ENCODE results near the gene FBXO46. TPM values are rescaled to one million over a fixed set of nuclear protein-coding genes. Genes with fewer than 3 reads are reported as not detected.

FBXO46 gene
- total RNA-seq, 1 experiment from 2014 or later = 40.1 TPM

DNA sequence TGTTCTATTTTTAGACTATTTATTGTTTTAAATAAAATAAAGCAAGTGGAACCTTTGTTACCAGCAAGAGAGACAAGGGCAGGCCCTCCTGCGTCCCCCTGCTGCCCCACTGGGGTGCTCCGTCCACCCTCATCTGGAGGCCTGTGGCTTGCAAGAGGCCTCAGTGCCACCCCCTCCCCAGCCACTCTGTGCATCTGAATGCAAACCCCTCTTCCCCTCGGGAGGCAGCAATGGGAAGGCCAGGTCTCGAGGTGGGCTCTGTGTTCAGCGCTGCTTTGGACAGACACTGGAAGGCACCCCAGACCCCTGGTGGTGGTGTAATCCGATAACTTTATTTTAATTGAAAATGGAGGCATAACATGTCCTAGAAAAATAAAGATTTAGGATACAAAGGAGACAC, 33.8 kb upstream of the FBXO46 start:
- no peak for ATAC-seq
- ChIA-PET POLR2A (interaction anchor here (0.6 to 1.8 kb wide), 4 partner anchors 47 to 72 kb away, joined by 3 to 8 read pairs (median 5); partner anchors contain the start of gene QPCTL), CTCF (interaction anchor here (1.0 to 1.8 kb wide), 6 partner anchors 10 to 72 kb away, joined by 3 to 8 read pairs (median 6); partner anchors contain the start of genes FBXO46, QPCTL and SNRPD2)
- H3K4me1 Mint-ChIP-seq = peaks cover 18% of the 10 kb centered on the region
- H3K27ac Mint-ChIP-seq = peak overlapping the region; percentile 57
- no peak for DNase-seq (ENCODE audit: low spot score)
- TF ChIP-seq, protein P1, sequence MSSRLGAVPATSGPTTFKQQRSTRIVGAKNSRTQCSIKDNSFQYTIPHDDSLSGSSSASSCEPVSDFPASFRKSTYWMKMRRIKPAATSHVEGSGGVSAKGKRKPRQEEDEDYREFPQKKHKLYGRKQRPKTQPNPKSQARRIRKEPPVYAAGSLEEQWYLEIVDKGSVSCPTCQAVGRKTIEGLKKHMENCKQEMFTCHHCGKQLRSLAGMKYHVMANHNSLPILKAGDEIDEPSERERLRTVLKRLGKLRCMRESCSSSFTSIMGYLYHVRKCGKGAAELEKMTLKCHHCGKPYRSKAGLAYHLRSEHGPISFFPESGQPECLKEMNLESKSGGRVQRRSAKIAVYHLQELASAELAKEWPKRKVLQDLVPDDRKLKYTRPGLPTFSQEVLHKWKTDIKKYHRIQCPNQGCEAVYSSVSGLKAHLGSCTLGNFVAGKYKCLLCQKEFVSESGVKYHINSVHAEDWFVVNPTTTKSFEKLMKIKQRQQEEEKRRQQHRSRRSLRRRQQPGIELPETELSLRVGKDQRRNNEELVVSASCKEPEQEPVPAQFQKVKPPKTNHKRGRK (CRISPR knock-in tag; IDR thresholded peaks at IDR 0.05; ENCODE audit: borderline replicate concordance) = no peak
- no peak for TF ChIP-seq ZNF263 (CRISPR knock-in tag; IDR thresholded peaks at IDR 0.05; ENCODE audit: low read depth)
- TF ChIP-seq GRHL2 (CRISPR knock-in tag; IDR thresholded peaks at IDR 0.05; ENCODE audit: insufficient replicate concordance, severe bottlenecking) = no peak
- no peak for TF ChIP-seq NR1H2 (CRISPR knock-in tag; IDR thresholded peaks at IDR 0.05)
- TF ChIP-seq EMX1 (CRISPR knock-in tag; IDR thresholded peaks at IDR 0.05) = no peak
- no peak for TF ChIP-seq FOXJ3 (CRISPR knock-in tag; IDR thresholded peaks at IDR 0.05; ENCODE audit: borderline replicate concordance)
- no peak for TF ChIP-seq JUN (CRISPR knock-in tag; IDR thresholded peaks at IDR 0.05)
- no peak for TF ChIP-seq ZNF416 (CRISPR knock-in tag; IDR thresholded peaks at IDR 0.05)
- no peak for TF ChIP-seq SMAD4 (CRISPR knock-in tag; IDR thresholded peaks at IDR 0.05)
- no peak for TF ChIP-seq ZNF396 (CRISPR knock-in tag; IDR thresholded peaks at IDR 0.05; ENCODE audit: borderline replicate concordance)
- no peak for TF ChIP-seq IRF2 (CRISPR knock-in tag; IDR thresholded peaks at IDR 0.05; ENCODE audit: borderline replicate concordance, low read depth)
- no peak for TF ChIP-seq FOXK1 (CRISPR knock-in tag; IDR thresholded peaks at IDR 0.05)
- no peak for TF ChIP-seq TP53 (CRISPR knock-in tag; IDR thresholded peaks at IDR 0.05)
- H3K9me3 Mint-ChIP-seq = no peaks in the 10 kb centered on the region
- no peaks in the 10 kb centered on the region for H3K36me3 Mint-ChIP-seq
- H3K4me3 Mint-ChIP-seq = peak overlapping the region; percentile 48
- peaks cover 4% of the 10 kb centered on the region for H3K27me3 Mint-ChIP-seq (ENCODE audit: low read depth)

DNA sequence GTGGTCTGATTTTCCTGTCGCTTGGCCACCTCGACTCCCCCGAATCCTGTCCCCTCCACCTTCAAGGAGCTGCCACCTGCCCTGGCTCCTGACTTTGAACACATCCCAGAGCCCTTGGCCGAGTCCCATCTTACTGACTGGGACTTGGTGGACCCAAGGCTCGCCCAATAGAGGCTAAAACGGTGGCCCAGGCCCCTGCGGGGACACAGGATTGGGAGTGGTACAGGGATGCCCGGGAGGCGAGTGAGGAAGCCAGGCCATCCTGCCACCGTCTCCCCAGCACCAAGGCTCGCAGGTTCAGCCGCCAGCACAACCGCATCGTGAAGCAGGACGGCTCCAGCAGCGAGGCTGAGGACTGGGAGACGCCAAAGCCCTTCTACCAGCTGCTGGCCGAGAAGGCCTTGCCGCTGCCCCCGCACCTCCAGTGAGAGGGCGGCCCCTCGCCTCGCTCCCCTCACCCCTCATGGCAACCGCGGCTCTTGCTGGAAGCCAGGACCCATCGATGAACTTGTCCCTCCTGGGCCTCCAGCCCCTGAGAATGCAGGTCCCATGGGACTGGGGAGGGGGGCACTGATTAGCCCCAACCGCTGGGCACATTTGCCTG, 33.1 kb upstream of the FBXO46 start:
- DNase-seq (ENCODE audit: low spot score) (peak; percentile 32), ATAC-seq (no peak)
- Mint-ChIP-seq H3K4me3 (no peak overlapping the region), H3K27me3 (ENCODE audit: low read depth) (peaks cover 9% of the 10 kb centered on the region), H3K9me3 (no peaks in the 10 kb centered on the region), H3K4me1 (peaks cover 18% of the 10 kb centered on the region), H3K36me3 (no peaks in the 10 kb centered on the region), H3K27ac (no peak overlapping the region)
- POLR2A ChIA-PET = interaction anchor here (0.6 to 1.8 kb wide), 4 partner anchors 43 to 72 kb away, joined by 3 to 5 read pairs (median 4); partner anchors contain the start of gene QPCTL
- no peak for TF ChIP-seq NFATC4 (CRISPR knock-in tag; IDR thresholded peaks at IDR 0.05)
- 0 out of 2 replicates have a peak, but pooled peaks have one; percentile 12 for TF ChIP-seq RELA (CRISPR knock-in tag; IDR thresholded peaks at IDR 0.05; ENCODE audit: borderline replicate concordance)
- TF ChIP-seq SP1 (CRISPR knock-in tag; conservative IDR thresholded peaks at IDR 0.05) = 0 out of 2 replicates have a peak, but pooled peaks have one; percentile 19
- no peak for TF ChIP-seq ELF4 (CRISPR knock-in tag; IDR thresholded peaks at IDR 0.05; ENCODE audit: low read depth)
- TF ChIP-seq OVOL2 (CRISPR knock-in tag; IDR thresholded peaks at IDR 0.05; ENCODE audit: borderline replicate concordance) = no peak
- CTCF ChIA-PET = interaction anchor here (1.0 to 2.9 kb wide), 3 partner anchors 11 to 47 kb away, joined by 3 to 23 read pairs (median 3); no protein-coding TSS in a partner anchor

DNA sequence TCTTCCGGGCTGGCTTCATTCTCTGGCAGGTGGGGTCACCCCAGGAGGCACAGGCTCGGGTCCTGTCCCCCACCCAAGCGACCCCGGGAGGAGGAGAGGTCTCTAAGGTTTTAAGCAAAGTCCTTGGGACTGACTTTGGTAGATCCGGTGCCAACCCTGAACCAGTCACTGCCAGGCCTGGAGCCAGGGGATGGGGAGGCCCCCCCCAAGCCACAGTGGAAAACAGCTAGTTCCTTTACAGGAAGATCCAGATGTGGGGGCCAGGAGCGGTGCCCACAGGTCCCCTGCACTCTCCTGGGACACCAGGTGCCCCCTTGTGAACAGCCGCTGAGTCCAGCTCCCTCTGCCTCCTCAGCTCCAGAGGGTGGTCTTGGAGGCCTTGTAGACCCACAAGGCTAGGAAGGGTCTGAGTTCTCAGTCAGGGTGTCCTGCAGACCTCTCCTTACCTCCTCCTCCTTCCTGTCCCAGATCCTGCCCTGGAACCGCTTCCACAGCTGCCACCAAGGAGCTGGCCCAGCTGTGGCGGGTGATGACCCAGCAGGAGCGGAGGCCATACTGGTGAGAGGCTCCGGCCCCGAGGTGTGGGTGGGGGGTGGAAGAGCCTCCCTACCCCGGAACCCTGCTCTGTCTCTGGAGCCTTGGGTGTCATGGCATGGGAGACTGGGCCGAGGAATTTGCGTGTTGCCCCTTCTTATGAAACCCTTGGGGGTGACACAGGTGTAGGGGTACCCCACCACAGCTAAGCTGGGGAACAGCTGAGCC, 32.4 kb upstream of the FBXO46 start:
- ChIA-PET POLR2A (interaction anchor here (0.6 to 1.8 kb wide), 3 partner anchors 20 to 71 kb away, joined by 4 to 8 read pairs (median 5); partner anchors contain the start of genes DMPK and QPCTL), CTCF (interaction anchor here (0.6 to 2.9 kb wide), 5 partner anchors 10 to 54 kb away, joined by 3 to 23 read pairs (median 3); partner anchors contain the start of gene FBXO46)
- Mint-ChIP-seq H3K4me3 (no peak overlapping the region), H3K9me3 (no peaks in the 10 kb centered on the region), H3K36me3 (no peaks in the 10 kb centered on the region), H3K27me3 (ENCODE audit: low read depth) (peaks cover 14% of the 10 kb centered on the region), H3K27ac (no peak overlapping the region), H3K4me1 (peaks cover 18% of the 10 kb centered on the region)
- no peak for ATAC-seq
- DNase-seq (ENCODE audit: low spot score) = no peak
- TF ChIP-seq, protein P2, sequence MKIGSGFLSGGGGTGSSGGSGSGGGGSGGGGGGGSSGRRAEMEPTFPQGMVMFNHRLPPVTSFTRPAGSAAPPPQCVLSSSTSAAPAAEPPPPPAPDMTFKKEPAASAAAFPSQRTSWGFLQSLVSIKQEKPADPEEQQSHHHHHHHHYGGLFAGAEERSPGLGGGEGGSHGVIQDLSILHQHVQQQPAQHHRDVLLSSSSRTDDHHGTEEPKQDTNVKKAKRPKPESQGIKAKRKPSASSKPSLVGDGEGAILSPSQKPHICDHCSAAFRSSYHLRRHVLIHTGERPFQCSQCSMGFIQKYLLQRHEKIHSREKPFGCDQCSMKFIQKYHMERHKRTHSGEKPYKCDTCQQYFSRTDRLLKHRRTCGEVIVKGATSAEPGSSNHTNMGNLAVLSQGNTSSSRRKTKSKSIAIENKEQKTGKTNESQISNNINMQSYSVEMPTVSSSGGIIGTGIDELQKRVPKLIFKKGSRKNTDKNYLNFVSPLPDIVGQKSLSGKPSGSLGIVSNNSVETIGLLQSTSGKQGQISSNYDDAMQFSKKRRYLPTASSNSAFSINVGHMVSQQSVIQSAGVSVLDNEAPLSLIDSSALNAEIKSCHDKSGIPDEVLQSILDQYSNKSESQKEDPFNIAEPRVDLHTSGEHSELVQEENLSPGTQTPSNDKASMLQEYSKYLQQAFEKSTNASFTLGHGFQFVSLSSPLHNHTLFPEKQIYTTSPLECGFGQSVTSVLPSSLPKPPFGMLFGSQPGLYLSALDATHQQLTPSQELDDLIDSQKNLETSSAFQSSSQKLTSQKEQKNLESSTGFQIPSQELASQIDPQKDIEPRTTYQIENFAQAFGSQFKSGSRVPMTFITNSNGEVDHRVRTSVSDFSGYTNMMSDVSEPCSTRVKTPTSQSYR (CRISPR knock-in tag; IDR thresholded peaks at IDR 0.05) = no peak
- TF ChIP-seq ATF1 (CRISPR knock-in tag; IDR thresholded peaks at IDR 0.05) = no peak
- no peak for TF ChIP-seq KAT7 (CRISPR knock-in tag; IDR thresholded peaks at IDR 0.05; ENCODE audit: borderline replicate concordance)
- no peak for TF ChIP-seq TCF7 (CRISPR knock-in tag; IDR thresholded peaks at IDR 0.05; ENCODE audit: low read depth)
- TF ChIP-seq ZNF396 (CRISPR knock-in tag; IDR thresholded peaks at IDR 0.05; ENCODE audit: borderline replicate concordance) = no peak
- TF ChIP-seq, protein P3, sequence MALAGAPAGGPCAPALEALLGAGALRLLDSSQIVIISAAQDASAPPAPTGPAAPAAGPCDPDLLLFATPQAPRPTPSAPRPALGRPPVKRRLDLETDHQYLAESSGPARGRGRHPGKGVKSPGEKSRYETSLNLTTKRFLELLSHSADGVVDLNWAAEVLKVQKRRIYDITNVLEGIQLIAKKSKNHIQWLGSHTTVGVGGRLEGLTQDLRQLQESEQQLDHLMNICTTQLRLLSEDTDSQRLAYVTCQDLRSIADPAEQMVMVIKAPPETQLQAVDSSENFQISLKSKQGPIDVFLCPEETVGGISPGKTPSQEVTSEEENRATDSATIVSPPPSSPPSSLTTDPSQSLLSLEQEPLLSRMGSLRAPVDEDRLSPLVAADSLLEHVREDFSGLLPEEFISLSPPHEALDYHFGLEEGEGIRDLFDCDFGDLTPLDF (CRISPR knock-in tag; IDR thresholded peaks at IDR 0.05) = no peak
- TF ChIP-seq, protein P4, sequence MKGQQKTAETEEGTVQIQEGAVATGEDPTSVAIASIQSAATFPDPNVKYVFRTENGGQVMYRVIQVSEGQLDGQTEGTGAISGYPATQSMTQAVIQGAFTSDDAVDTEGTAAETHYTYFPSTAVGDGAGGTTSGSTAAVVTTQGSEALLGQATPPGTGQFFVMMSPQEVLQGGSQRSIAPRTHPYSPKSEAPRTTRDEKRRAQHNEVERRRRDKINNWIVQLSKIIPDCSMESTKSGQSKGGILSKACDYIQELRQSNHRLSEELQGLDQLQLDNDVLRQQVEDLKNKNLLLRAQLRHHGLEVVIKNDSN (CRISPR knock-in tag; IDR thresholded peaks at IDR 0.05) = no peak
- TF ChIP-seq OVOL2 (CRISPR knock-in tag; IDR thresholded peaks at IDR 0.05; ENCODE audit: borderline replicate concordance) = no peak
- no peak for TF ChIP-seq HMGA2 (CRISPR knock-in tag; IDR thresholded peaks at IDR 0.05)
- no peak for TF ChIP-seq TP53 (CRISPR knock-in tag; IDR thresholded peaks at IDR 0.05)
- no peak for TF ChIP-seq ZNF416 (CRISPR knock-in tag; IDR thresholded peaks at IDR 0.05)
